Loucy (cell line): Measurements from ENCODE around the gene TRIM40.

Experiments
- H2AFZ ChIP-seq: fragments of 200-600 bp; sonication (generic); 2 replicates; pipeline ENCODE4 v1.6.0; 2016; ENCODE audit warnings: antibody characterized with exemption, mild to moderate bottlenecking, low read length, moderate library complexity
- H3F3A ChIP-seq: fragments of 200-600 bp; 2 replicates; pipeline ENCODE4 v1.6.0; 2016; ENCODE audit warnings: antibody characterized with exemption, low read depth, mild to moderate bottlenecking
- H3K27me3 ChIP-seq: fragments of 200-600 bp; sonication (generic); 2 replicates; pipeline ENCODE4 v1.6.1; 2014; ENCODE audit warnings: low read length, mild to moderate bottlenecking; ENCODE audit not compliant: insufficient read depth, poor library complexity, severe bottlenecking
- H3K36me3 ChIP-seq: fragments of 200-600 bp; sonication (generic); 2 replicates; pipeline ENCODE4 v1.6.1; 2016; ENCODE audit warnings: low read length; ENCODE audit not compliant: insufficient read depth
- H3K4me1 ChIP-seq: fragments of 200-600 bp; sonication (generic); 2 replicates; pipeline ENCODE4 v1.5.1; 2014; ENCODE audit warnings: low read length, mild to moderate bottlenecking; ENCODE audit not compliant: insufficient read depth, poor library complexity, severe bottlenecking
- H3K4me2 ChIP-seq: fragments of 200-600 bp; sonication (generic); 2 replicates; pipeline ENCODE4 v1.6.0; 2014; ENCODE audit warnings: antibody characterized with exemption, low read length, low read depth, mild to moderate bottlenecking; ENCODE audit not compliant: poor library complexity, severe bottlenecking
- H3K4me3 ChIP-seq: fragments of 200-600 bp; sonication (generic); 2 replicates; pipeline ENCODE4 v1.5.1; 2014; ENCODE audit warnings: low read length, mild to moderate bottlenecking, mixed read lengths; ENCODE audit not compliant: poor library complexity, severe bottlenecking
- H3K79me2 ChIP-seq: fragments of 200-600 bp; sonication (generic); 2 replicates; pipeline ENCODE4 v1.6.1; 2014; ENCODE audit warnings: low read length; ENCODE audit not compliant: insufficient read depth
- H3K9ac ChIP-seq: fragments of 200-600 bp; sonication (generic); 2 replicates; pipeline ENCODE4 v1.6.0; 2014; ENCODE audit warnings: mild to moderate bottlenecking, low read depth, low read length, moderate library complexity; ENCODE audit not compliant: poor library complexity, severe bottlenecking
- H3K9me2 ChIP-seq: fragments of 200-600 bp; sonication (generic); replicated peaks from 2 replicates; pipeline ENCODE4 v1.6.1; 2016; ENCODE audit warnings: low read depth, low read length, mixed read lengths
- H3K9me3 ChIP-seq: fragments of 200-600 bp; sonication (generic); 2 replicates; pipeline ENCODE4 v1.6.1; 2014; ENCODE audit warnings: mild to moderate bottlenecking, antibody characterized with exemption, low read length, low read depth; ENCODE audit not compliant: insufficient read depth
- H4K20me1 ChIP-seq: fragments of 200-600 bp; sonication (generic); 2 replicates; pipeline ENCODE4 v1.6.0; 2014; ENCODE audit warnings: antibody characterized with exemption, low read length, mild to moderate bottlenecking; ENCODE audit not compliant: insufficient read depth, poor library complexity, severe bottlenecking
- EZH2phosphoT487 ChIP-seq: fragments of 200-600 bp; IDR thresholded peaks from 2 replicates; pipeline ENCODE4 v1.6.1; 2018; ENCODE audit warnings: antibody characterized with exemption, mild to moderate bottlenecking, moderate library complexity, borderline replicate concordance
- TF ChIP-seq, protein P1 (sequence below): fragments of 200-600 bp; sonication (generic); conservative IDR thresholded peaks from 2 replicates; pipeline ENCODE4 v1.5.1; 2014; ENCODE audit warnings: mild to moderate bottlenecking, antibody characterized with exemption, low read length

The TRIM40 gene

DNA sequence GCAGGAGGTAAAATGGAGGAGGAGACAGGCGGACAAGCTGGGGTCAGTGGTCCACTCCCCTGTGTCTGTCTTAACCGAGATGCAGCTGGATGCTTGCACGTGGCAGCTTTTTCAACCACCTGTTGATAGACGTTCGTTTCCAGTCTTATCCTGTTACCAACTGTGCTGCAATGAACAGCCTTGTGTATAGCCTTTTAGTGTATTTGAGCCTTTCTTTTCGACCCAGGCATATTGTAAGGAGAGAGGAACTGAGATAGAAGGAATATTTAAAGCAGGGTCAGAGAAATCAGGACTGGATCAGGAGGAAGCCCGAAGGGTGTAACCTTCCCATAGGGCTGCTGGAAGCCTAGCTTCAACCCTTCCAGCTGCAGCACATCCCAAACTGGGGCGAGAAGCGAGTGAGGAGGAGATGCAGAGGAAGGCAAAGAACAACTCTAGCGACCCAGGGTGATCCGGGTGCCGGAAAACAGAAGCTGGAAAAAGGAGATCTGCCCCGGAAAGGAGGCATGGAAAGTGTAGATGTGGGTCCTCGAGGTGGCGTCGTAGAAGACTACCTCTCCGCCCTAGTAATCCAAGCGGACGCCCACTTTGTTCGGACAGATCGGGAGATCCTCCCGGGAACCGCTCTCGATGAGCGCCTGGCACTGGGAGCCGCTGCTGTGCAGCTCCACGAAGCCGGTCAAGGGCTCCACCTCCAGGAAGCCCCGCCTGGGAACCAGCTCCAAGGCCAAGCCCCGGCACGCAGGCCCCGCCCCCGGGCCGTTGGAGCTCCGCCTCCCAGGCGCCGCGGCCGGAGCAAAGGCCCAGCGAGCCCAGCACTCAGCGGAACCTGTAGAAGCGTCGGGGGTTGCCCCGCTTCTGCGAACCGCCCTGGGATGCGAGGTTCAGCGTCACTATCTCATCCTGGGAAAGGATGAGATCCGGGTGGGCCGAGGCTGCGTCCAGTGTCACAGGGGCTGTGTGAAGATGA, 34.2 kb upstream of the TRIM40 start:
- Histone ChIP-seq H3K27me3 (no peaks in the 10 kb centered on the region), H3K36me3 (no peaks in the 10 kb centered on the region), H2AFZ (peak overlapping the region; percentile 94; the same call in 1 of the 2 replicates), H4K20me1 (no peaks in the 10 kb centered on the region), H3F3A (no peaks in the 10 kb centered on the region), H3K9me3 (no peaks in the 10 kb centered on the region), H3K4me2 (peak overlapping the region; percentile 79), H3K9me2 (no peaks in the 10 kb centered on the region), H3K79me2 (no peaks in the 10 kb centered on the region), H3K9ac (peak overlapping the region; percentile 49), H3K4me3 (peak overlapping the region; percentile 59), H3K4me1 (peaks cover 25% of the 10 kb centered on the region)
- no peak for TF ChIP-seq EZH2phosphoT487

DNA sequence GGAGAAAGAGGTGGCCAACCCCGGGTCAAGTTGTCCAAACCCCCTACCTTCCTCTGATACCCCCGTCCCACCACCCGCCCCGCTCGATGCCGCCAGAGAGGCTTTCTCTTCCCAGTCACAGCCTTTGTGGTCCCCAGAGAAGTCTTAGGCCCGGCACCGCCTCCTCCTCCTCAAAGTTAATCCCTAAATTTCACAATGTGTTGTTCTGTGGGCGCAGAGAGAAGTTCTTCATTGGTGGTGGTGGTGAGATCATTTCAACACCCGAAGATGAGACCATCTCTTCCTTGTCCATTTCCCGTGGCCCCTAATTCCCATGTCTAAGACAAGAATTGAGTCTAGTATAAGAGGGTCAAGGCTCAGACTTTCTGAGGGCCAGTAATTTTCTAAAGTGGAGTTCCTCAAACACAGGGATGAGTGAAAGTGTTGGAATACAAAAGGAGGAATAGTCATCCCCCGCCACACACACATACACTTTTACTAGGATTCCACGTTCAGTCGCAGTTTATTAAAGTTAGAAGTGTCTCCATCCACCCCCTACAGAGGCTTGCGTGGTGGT, 33.4 kb upstream of the TRIM40 start:
- peak overlapping the region; percentile 71 for H3K4me3 ChIP-seq
- H3K4me1 ChIP-seq: peaks cover 25% of the 10 kb centered on the region
- H3K36me3 ChIP-seq: no peaks in the 10 kb centered on the region
- H2AFZ ChIP-seq: peak overlapping the region; percentile 94
- H4K20me1 ChIP-seq: no peaks in the 10 kb centered on the region
- H3K79me2 ChIP-seq: no peaks in the 10 kb centered on the region
- H3K9me2 ChIP-seq: no peaks in the 10 kb centered on the region
- peak overlapping the region; percentile 79 for H3K4me2 ChIP-seq
- H3K9ac ChIP-seq: peak overlapping the region; percentile 61
- H3K9me3 ChIP-seq: no peaks in the 10 kb centered on the region
- H3F3A ChIP-seq: no peaks in the 10 kb centered on the region
- TF ChIP-seq EZH2phosphoT487: no peak
- TF ChIP-seq, protein P1, sequence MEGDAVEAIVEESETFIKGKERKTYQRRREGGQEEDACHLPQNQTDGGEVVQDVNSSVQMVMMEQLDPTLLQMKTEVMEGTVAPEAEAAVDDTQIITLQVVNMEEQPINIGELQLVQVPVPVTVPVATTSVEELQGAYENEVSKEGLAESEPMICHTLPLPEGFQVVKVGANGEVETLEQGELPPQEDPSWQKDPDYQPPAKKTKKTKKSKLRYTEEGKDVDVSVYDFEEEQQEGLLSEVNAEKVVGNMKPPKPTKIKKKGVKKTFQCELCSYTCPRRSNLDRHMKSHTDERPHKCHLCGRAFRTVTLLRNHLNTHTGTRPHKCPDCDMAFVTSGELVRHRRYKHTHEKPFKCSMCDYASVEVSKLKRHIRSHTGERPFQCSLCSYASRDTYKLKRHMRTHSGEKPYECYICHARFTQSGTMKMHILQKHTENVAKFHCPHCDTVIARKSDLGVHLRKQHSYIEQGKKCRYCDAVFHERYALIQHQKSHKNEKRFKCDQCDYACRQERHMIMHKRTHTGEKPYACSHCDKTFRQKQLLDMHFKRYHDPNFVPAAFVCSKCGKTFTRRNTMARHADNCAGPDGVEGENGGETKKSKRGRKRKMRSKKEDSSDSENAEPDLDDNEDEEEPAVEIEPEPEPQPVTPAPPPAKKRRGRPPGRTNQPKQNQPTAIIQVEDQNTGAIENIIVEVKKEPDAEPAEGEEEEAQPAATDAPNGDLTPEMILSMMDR: no peak
- H3K27me3 ChIP-seq: no peaks in the 10 kb centered on the region

DNA sequence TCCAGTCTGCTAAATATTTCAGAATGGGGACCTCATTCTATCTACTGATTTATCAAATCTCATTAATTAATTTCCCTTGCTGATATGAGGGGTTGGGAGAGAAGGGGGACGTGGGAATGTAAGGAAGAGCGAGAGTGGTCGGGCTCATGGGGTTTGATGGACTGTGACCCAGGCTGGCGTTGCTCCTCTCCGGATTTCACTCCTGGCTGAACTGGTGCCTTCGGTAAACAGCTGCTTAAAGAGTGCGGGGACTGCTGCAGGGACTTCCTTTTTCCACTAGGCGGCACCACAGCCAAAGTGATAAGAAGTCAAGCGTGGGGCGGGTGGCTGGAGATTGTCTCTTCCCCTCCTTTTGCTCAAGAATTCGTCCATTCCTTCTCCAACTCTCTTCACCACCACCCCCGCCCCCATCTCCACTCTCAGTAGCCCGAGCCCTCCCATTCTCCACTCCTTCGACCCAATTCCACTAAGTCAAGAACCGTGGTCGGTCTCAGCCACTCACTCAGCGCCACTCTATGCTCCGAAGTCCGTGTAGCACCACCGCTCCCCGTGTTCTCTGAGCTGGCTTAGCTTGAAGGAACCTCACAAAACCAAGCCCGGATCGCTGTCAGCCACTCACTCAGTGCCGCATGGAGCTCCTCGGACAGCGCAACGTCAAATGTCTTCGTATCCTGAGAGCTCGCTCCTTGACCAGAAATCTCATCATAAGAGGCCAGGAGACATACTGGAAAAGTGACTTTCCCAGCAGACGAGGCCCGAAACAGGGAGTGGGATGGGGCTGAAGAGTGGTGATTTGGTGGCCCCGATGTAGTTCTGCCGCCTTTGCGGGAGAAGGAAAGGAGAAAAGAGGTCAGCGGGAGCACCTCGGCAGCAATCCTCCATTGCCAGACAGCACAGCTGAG, 32.7 kb upstream of the TRIM40 start:
- Histone ChIP-seq H3K4me3 (peak overlapping the region; percentile 71), H3F3A (no peaks in the 10 kb centered on the region), H3K79me2 (no peaks in the 10 kb centered on the region), H3K4me1 (peaks cover 18% of the 10 kb centered on the region), H4K20me1 (no peaks in the 10 kb centered on the region), H2AFZ (peak overlapping the region; percentile 94), H3K36me3 (no peaks in the 10 kb centered on the region), H3K9ac (peak overlapping the region; percentile 61), H3K4me2 (peak overlapping the region; percentile 79), H3K9me2 (no peaks in the 10 kb centered on the region), H3K9me3 (no peaks in the 10 kb centered on the region), H3K27me3 (no peaks in the 10 kb centered on the region)
- TF ChIP-seq, protein P1: peak; percentile 94
- no peak for TF ChIP-seq EZH2phosphoT487
